A673 (cell line): ENCODE measurements around the gene PGGHG.

ENCODE experiments used
- CTCF ChIP-seq: fragments of 300-800, 200-600 bp; sonication (generic); conservative IDR thresholded peaks from 2 replicates; pipeline ENCODE4 v1.5.1; 2017; ENCODE audit warnings: low read depth, mild to moderate bottlenecking, antibody characterized with exemption, low read length, moderate library complexity, mixed read lengths
- EZH2 ChIP-seq: fragments of 200-600 bp; sonication (generic); IDR thresholded peaks from 2 replicates; pipeline ENCODE4 v1.6.1; 2017; ENCODE audit warnings: borderline replicate concordance, low read depth, mild to moderate bottlenecking, mixed read lengths, antibody characterized with exemption, low read length; ENCODE audit not compliant: poor library complexity, severe bottlenecking

- TF ChIP-seq CTCF = no peak
- TF ChIP-seq EZH2 = no peak
Observed at GRCh38 chr11:287821-288477, 977 bp upstream of the PGGHG start.
